HepG2 (cell line): Measurements from ENCODE around the gene CARMIL3. TPM values are rescaled to one million over a fixed set of nuclear protein-coding genes. Genes with fewer than 3 reads are reported as not detected.

Experiments used
- FOXA3 ChIP-seq: IDR thresholded peaks from 2 replicates; pipeline ENCODE4 v1.6.1; 2016; ENCODE audit warnings: missing genetic modification reagents, missing compliant biosample characterization
- GTF2F1 ChIP-seq: fragments of 150-350 bp; IDR thresholded peaks from 2 replicates; pipeline ENCODE4 v1.6.1; 2014; ENCODE audit warnings: low read length
- HOXA5 ChIP-seq: sonication (generic); formaldehyde crosslinking; IDR thresholded peaks from 2 replicates; pipeline ENCODE4 v1.4.0; 2020; ENCODE audit warnings: missing genetic modification reagents
- MYNN ChIP-seq: sonication (generic); formaldehyde crosslinking; IDR thresholded peaks from 2 replicates; pipeline ENCODE4 v1.4.0; 2020; ENCODE audit warnings: mild to moderate bottlenecking, low read depth, missing genetic modification reagents
- NFIB ChIP-seq: sonication (generic); formaldehyde crosslinking; IDR thresholded peaks from 2 replicates; pipeline ENCODE4 v1.9.0; 2021; ENCODE audit warnings: missing genetic modification reagents, mild to moderate bottlenecking, borderline replicate concordance
- NONO ChIP-seq, 2 experiments: fragments of 450-650 bp in 1 of 2; sonication (generic) in 1 of 2; formaldehyde crosslinking in 1 of 2; IDR thresholded peaks in 1 of 2; conservative IDR thresholded peaks in 1 of 2; 2 replicates each; pipeline versions ENCODE4 v1.6.1 to v1.8.0; 2017 to 2022; ENCODE audit warnings: mild to moderate bottlenecking in 1 of 2, missing genetic modification reagents in 1 of 2, moderate library complexity in 1 of 2
- SETDB1 ChIP-seq: sonication (generic); formaldehyde crosslinking; IDR thresholded peaks from 2 replicates; pipeline ENCODE4 v1.5.1; 2020; ENCODE audit warnings: missing genetic modification reagents, mild to moderate bottlenecking, borderline replicate concordance
- SMC3 ChIP-seq: IDR thresholded peaks from 2 replicates; pipeline ENCODE4 v1.6.1; 2011; ENCODE audit warnings: low read length, improper control_type of control experiment
- STAT5B ChIP-seq: sonication (generic); formaldehyde crosslinking; IDR thresholded peaks from 2 replicates; pipeline ENCODE4 v1.4.0; 2020; ENCODE audit warnings: missing genetic modification reagents
- TMF1 ChIP-seq: sonication (generic); formaldehyde crosslinking; IDR thresholded peaks from 2 replicates; pipeline ENCODE4 v1.8.1; 2022; ENCODE audit warnings: low read depth, missing genetic modification reagents
- ZNF234 ChIP-seq: sonication (generic); formaldehyde crosslinking; conservative IDR thresholded peaks from 2 replicates; pipeline ENCODE4 v1.5.1; 2020; ENCODE audit warnings: mild to moderate bottlenecking, missing genetic modification reagents
- ZNF235 ChIP-seq: sonication (generic); formaldehyde crosslinking; IDR thresholded peaks from 2 replicates; pipeline ENCODE4 v1.8.1; 2023; ENCODE audit warnings: mild to moderate bottlenecking, missing genetic modification reagents, borderline replicate concordance
- ZNF382 ChIP-seq: sonication (generic); formaldehyde crosslinking; IDR thresholded peaks from 2 replicates; pipeline ENCODE4 v1.5.0; 2020; ENCODE audit warnings: missing genetic modification reagents, mild to moderate bottlenecking, borderline replicate concordance
- ZNF564 ChIP-seq: sonication (generic); formaldehyde crosslinking; IDR thresholded peaks from 2 replicates; pipeline ENCODE4 v1.8.1; 2023; ENCODE audit warnings: mild to moderate bottlenecking, missing genetic modification reagents
- ZNF614 ChIP-seq: IDR thresholded peaks from 2 replicates; pipeline ENCODE4 v1.6.1; 2018; ENCODE audit warnings: missing biosample characterization, missing genetic modification reagents, inconsistent platforms, borderline replicate concordance
- ZSCAN12 ChIP-seq: sonication (generic); formaldehyde crosslinking; IDR thresholded peaks from 2 replicates; pipeline ENCODE4 v1.9.0; 2021; ENCODE audit warnings: mild to moderate bottlenecking, missing genetic modification reagents
- ZSCAN22 ChIP-seq: sonication (generic); formaldehyde crosslinking; IDR thresholded peaks from 2 replicates; pipeline ENCODE4 v1.4.0; 2020; ENCODE audit warnings: mild to moderate bottlenecking, missing genetic modification reagents
- ZSCAN9 ChIP-seq: IDR thresholded peaks from 2 replicates; pipeline ENCODE4 v1.6.1; 2016; ENCODE audit warnings: borderline replicate concordance
- polyA plus RNA-seq, 8 experiments: library from polyadenylated mRNA; depleted of rRNA in 3 of 8; stranded (reverse) in 7 of 8; unstranded in 1 of 8; fragments of >200 nt; fragmentation: Illumina TruSeq in 4 of 8; extraction: Trizol in 4 of 8; gene quantifications; 2 replicates each; pipeline versions ENCODE4 v1.2.1 to v1.2.3, GENCODE V29; 2011 to 2016; ENCODE audit warnings: low read depth in 4 of 8, missing spikeins in 1 of 8, mixed read lengths in 1 of 8; ENCODE audit not compliant: insufficient read depth in 1 of 8
- total RNA-seq, 5 experiments: library from RNA; depleted of rRNA; stranded (reverse); fragments of >200 nt; fragmentation: Illumina TruSeq; extraction: Trizol; gene quantifications; 2 replicates each; pipeline ENCODE4 v1.2.3, GENCODE V29; 2016; ENCODE audit warnings: low read depth in 1 of 5
- TF ChIP-seq, protein P1 (sequence below): IDR thresholded peaks from 2 replicates; pipeline ENCODE4 v1.6.1; 2018; ENCODE audit warnings: missing genetic modification reagents
- TF ChIP-seq, protein P2 (sequence below): sonication (generic); formaldehyde crosslinking; IDR thresholded peaks from 2 replicates; pipeline ENCODE4 v1.4.0; 2020; ENCODE audit warnings: mild to moderate bottlenecking, missing genetic modification reagents

Gene CARMIL3
- total and polyA plus RNA-seq, 2 of the 13 experiments (the other 11 are each of a cell fraction or from before 2014, with no cell fraction given) = 0.27 to 0.55 TPM

GRCh38 chr14:24116128-24116814 lies 64.5 kb downstream of the CARMIL3 start (continued):
- TF ChIP-seq, protein P1, sequence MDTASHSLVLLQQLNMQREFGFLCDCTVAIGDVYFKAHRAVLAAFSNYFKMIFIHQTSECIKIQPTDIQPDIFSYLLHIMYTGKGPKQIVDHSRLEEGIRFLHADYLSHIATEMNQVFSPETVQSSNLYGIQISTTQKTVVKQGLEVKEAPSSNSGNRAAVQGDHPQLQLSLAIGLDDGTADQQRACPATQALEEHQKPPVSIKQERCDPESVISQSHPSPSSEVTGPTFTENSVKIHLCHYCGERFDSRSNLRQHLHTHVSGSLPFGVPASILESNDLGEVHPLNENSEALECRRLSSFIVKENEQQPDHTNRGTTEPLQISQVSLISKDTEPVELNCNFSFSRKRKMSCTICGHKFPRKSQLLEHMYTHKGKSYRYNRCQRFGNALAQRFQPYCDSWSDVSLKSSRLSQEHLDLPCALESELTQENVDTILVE (CRISPR knock-in tag) = no peak
- no peak for TF ChIP-seq ZSCAN12 (CRISPR knock-in tag)
- no peak for TF ChIP-seq NFIB (CRISPR knock-in tag)
- TF ChIP-seq HOXA5 (CRISPR knock-in tag) = 0 out of 2 replicates have a peak, but pooled peaks have one; percentile 30
- no peak for TF ChIP-seq GTF2F1
- TF ChIP-seq ZNF614 (CRISPR knock-in tag) = no peak
- no peak for TF ChIP-seq ZNF382 (CRISPR knock-in tag)
- TF ChIP-seq NONO (IDR thresholded peaks at IDR 0.05) = no peak
- TF ChIP-seq NONO (CRISPR knock-in tag; conservative IDR thresholded peaks at IDR 0.05) = no peak
- no peak for TF ChIP-seq STAT5B (CRISPR knock-in tag)
- TF ChIP-seq, protein P2, sequence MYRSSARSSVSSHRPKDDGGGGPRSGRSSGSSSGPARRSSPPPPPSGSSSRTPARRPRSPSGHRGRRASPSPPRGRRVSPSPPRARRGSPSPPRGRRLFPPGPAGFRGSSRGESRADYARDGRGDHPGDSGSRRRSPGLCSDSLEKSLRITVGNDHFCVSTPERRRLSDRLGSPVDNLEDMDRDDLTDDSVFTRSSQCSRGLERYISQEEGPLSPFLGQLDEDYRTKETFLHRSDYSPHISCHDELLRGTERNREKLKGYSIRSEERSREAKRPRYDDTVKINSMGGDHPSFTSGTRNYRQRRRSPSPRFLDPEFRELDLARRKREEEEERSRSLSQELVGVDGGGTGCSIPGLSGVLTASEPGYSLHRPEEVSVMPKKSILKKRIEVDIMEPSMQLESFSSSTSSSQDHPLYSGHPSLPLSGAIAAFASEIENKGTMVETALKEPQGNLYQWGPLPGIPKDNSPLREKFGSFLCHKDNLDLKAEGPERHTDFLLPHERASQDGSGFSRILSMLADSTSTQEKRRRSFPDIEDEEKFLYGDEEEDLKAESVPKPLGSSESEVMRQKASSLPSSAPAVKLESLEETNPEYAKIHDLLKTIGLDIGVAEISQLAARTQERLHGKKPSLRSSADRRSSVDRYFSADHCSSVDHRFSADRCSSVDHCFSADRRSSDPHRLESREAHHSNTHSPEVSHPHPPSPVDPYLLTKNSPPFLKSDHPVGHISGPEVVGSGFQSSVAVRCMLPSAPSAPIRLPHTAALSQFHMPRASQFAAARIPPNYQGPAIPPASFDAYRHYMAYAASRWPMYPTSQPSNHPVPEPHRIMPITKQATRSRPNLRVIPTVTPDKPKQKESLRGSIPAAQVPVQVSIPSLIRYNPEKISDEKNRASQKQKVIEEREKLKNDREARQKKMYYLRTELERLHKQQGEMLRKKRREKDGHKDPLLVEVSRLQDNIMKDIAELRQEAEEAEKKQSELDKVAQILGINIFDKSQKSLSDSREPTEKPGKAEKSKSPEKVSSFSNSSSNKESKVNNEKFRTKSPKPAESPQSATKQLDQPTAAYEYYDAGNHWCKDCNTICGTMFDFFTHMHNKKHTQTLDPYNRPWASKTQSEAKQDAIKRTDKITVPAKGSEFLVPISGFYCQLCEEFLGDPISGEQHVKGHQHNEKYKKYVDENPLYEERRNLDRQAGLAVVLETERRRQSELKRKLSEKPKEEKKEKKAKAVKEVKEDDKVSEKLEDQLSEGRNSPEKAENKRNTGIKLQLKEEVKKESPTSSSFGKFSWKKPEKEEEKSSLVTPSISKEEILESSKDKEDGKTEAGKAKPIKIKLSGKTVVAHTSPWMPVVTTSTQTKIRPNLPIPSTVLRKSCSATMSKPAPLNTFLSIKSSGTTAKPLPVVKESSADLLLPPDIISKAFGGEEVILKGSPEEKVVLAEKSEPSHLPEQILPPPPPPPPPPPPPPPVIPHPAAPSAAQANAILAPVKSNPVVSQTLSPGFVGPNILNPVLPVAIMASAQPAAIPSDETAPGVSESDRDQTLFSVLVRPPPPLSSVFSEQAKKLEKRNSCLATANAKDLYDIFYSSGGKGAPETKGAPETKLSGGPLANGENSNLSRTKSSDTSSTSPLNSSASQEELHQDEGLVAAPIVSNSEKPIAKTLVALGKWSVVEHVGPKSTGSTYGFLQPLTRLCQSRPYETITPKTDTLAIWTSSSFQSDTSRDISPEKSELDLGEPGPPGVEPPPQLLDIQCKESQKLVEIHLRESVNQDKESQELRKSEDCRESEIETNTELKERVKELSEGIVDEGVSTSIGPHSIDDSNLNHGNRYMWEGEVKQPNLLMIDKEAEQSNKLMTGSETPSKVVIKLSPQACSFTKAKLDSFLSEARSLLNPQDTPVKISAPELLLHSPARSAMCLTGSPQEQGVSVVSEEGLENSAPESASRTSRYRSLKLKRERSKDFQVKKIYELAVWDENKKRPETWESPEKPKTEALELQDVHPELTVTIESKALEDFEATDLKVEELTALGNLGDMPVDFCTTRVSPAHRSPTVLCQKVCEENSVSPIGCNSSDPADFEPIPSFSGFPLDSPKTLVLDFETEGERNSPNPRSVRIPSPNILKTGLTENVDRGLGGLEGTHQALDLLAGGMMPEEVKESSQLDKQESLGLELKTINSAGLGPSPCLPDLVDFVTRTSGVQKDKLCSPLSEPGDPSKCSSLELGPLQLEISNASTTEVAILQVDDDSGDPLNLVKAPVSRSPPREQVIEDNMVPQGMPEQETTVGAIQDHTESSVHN (CRISPR knock-in tag) = no peak
- no peak for TF ChIP-seq ZNF234 (CRISPR knock-in tag)
- TF ChIP-seq ZNF564 (CRISPR knock-in tag) = no peak
- no peak for TF ChIP-seq MYNN
- TF ChIP-seq TMF1 = peak; percentile 12; the same call in 1 of the 2 replicates
- no peak for TF ChIP-seq SMC3
- 0 out of 2 replicates have a peak, but pooled peaks have one; percentile 20 for TF ChIP-seq ZNF235 (CRISPR knock-in tag)
- no peak for TF ChIP-seq ZSCAN9 (CRISPR knock-in tag)
- no peak for TF ChIP-seq ZSCAN22 (CRISPR knock-in tag)
- TF ChIP-seq FOXA3 = no peak
- no peak for TF ChIP-seq SETDB1 (CRISPR knock-in tag)
